ENCODE data around the gene C6orf163. TPM values are rescaled to one million over a fixed set of nuclear protein-coding genes. Genes with fewer than 3 reads are reported as not detected.

The C6orf163 gene
- total and polyA plus RNA-seq, 2 of the 13 experiments (the other 11 are each of a cell fraction or from before 2014, with no cell fraction given): 0.62 to 1.8 TPM

GRCh38 chr6:87407901-87408720, 63.5 kb downstream of the C6orf163 start, which contains the start of gene CFAP206 (continued):
- TF ChIP-seq PAWR (CRISPR knock-in tag; IDR thresholded peaks at IDR 0.05; ENCODE audit: borderline replicate concordance) (no peak; the same call in 1 of the 2 replicates), ARID2 (CRISPR knock-in tag; IDR thresholded peaks at IDR 0.05; ENCODE audit: borderline replicate concordance) (no peak), CTCF (CRISPR knock-in tag; IDR thresholded peaks at IDR 0.05) (peak; percentile 37), IKZF5 (CRISPR knock-in tag; IDR thresholded peaks at IDR 0.05) (peak; percentile 51), CHD2 (IDR thresholded peaks at IDR 0.05; ENCODE audit: low read depth, low read length) (no peak), ZNF567 (CRISPR knock-in tag; IDR thresholded peaks at IDR 0.05; ENCODE audit: borderline replicate concordance) (peak; percentile 66; the same call in 1 of the 2 replicates), DNMT3B (CRISPR knock-in tag; conservative IDR thresholded peaks at IDR 0.05) (no peak), MBNL3 (CRISPR knock-in tag; conservative IDR thresholded peaks at IDR 0.05) (no peak), MLXIP (CRISPR knock-in tag; IDR thresholded peaks at IDR 0.05; ENCODE audit: borderline replicate concordance) (no peak), SETDB1 (CRISPR knock-in tag; IDR thresholded peaks at IDR 0.05; ENCODE audit: borderline replicate concordance) (no peak), GMEB1 (CRISPR knock-in tag; IDR thresholded peaks at IDR 0.05; ENCODE audit: borderline replicate concordance) (no peak), FOXK2 (IDR thresholded peaks at IDR 0.05) (no peak), U2AF1 (optimal IDR thresholded peaks at IDR 0.05; ENCODE audit: low read depth, low read length) (no peak), ZNF367 (CRISPR knock-in tag; IDR thresholded peaks at IDR 0.05; ENCODE audit: borderline replicate concordance) (no peak), MTF1 (CRISPR knock-in tag; IDR thresholded peaks at IDR 0.05) (no peak), MEF2D (CRISPR knock-in tag; IDR thresholded peaks at IDR 0.05) (0 out of 2 replicates have a peak, but pooled peaks have one; percentile 26), ZNF841 (CRISPR knock-in tag; IDR thresholded peaks at IDR 0.05; ENCODE audit: borderline replicate concordance) (no peak), ZNF569 (CRISPR knock-in tag; IDR thresholded peaks at IDR 0.05; ENCODE audit: borderline replicate concordance) (no peak), ZNF605 (CRISPR knock-in tag; IDR thresholded peaks at IDR 0.05) (0 out of 2 replicates have a peak, but pooled peaks have one; percentile 40), BATF2 (CRISPR knock-in tag; IDR thresholded peaks at IDR 0.05) (no peak), HOXA5 (CRISPR knock-in tag; IDR thresholded peaks at IDR 0.05) (no peak)
